ENCODE data around the gene ASB14.

GRCh38 chr3:57292897-57293526 is 527 bp upstream of the ASB14 start:
- no peak for TF ChIP-seq CTCF (IDR thresholded peaks at IDR 0.05)
- TF ChIP-seq POLR2A (IDR thresholded peaks at IDR 0.05): no peak
